PC-9 (cell line): ENCODE measurements around the gene DOK5. TPM values are rescaled to one million over a fixed set of nuclear protein-coding genes. Genes with fewer than 3 reads are reported as not detected.

Experiments
- BruUV-seq: library from RNA; stranded (reverse); fragments of 400-500 nt; replicated peaks from 2 replicates; lab custom pipeline; 2021; lab: Mats Ljungman, UMichigan
- CTCF ChIA-PET: fragments of 300-600 bp; sonication (Branson Sonifier 250); formaldehyde crosslinking; loops from one replicate; lab custom pipeline; 2022; ENCODE audit warnings: antibody characterized with exemption; lab: Charles Lee
- POLR2A ChIA-PET: fragments of 300-600 bp; sonication (Branson Sonifier 250); formaldehyde crosslinking; loops from one replicate; lab custom pipeline; 2022; ENCODE audit warnings: antibody characterized with exemption; ENCODE audit not compliant: unreplicated experiment; lab: Charles Lee
- DNase-seq, 2 experiments: peaks; one replicate each; pipeline versions ENCODE4 v3.0.0 to v3.0.0-alpha.2; 2015 to 2022; ENCODE audit warnings: mixed read lengths in 1 of 2
- H2AFZ ChIP-seq: fragments of 200-600 bp; sonication (generic); 2 replicates; pipeline ENCODE4 v1.8.1; 2017; ENCODE audit warnings: antibody characterized with exemption
- H3F3A ChIP-seq: fragments of 200-600 bp; sonication (generic); 2 replicates; pipeline ENCODE4 v1.8.1; 2017; ENCODE audit warnings: antibody characterized with exemption, mild to moderate bottlenecking, low read depth; ENCODE audit not compliant: insufficient read depth
- H3K27ac ChIP-seq: fragments of 200-600 bp; sonication (generic); 2 replicates; pipeline ENCODE4 v1.6.1; 2016; ENCODE audit warnings: mixed run types
- H3K27me3 ChIP-seq: fragments of 200-600 bp; sonication (generic); 2 replicates; pipeline ENCODE4 v1.6.1; 2016; ENCODE audit warnings: low read depth, mixed run types; ENCODE audit not compliant: insufficient read depth
- H3K36me3 ChIP-seq: fragments of 200-600 bp; sonication (generic); 2 replicates; pipeline ENCODE4 v1.6.1; 2016; ENCODE audit warnings: low read depth, mixed run types
- H3K4me1 ChIP-seq: fragments of 200-600 bp; sonication (generic); replicated peaks from 2 replicates; pipeline ENCODE4 v1.6.1; 2016; ENCODE audit warnings: mixed run types; ENCODE audit not compliant: insufficient read depth
- H3K4me2 ChIP-seq: fragments of 200-600 bp; sonication (generic); 2 replicates; pipeline ENCODE4 v1.6.1; 2017; ENCODE audit warnings: mixed run types
- H3K4me3 ChIP-seq: fragments of 200-600 bp; sonication (generic); 2 replicates; pipeline ENCODE4 v1.6.1; 2016; ENCODE audit warnings: mixed run types
- H3K79me2 ChIP-seq: fragments of 200-600 bp; sonication (generic); 2 replicates; pipeline ENCODE4 v1.6.1; 2017; ENCODE audit warnings: low read depth, mixed run types
- H3K9me2 ChIP-seq: fragments of 200-600 bp; sonication (generic); 2 replicates; pipeline ENCODE4 v1.8.1; 2017; ENCODE audit warnings: mild to moderate bottlenecking; ENCODE audit not compliant: insufficient read depth
- H3K9me3 ChIP-seq: fragments of 200-600 bp; sonication (generic); 2 replicates; pipeline ENCODE4 v1.8.1; 2016; ENCODE audit warnings: low read depth; ENCODE audit not compliant: insufficient read depth
- H4K20me1 ChIP-seq: fragments of 200-600 bp; sonication (generic); 2 replicates; pipeline ENCODE4 v1.8.1; 2017; ENCODE audit not compliant: insufficient read depth
- EZH2 ChIP-seq: fragments of 200-600 bp; sonication (generic); IDR thresholded peaks from 2 replicates; pipeline ENCODE4 v1.8.0; 2017; ENCODE audit warnings: antibody characterized with exemption, low read depth
- intact Hi-C: fragments of 100-400 bp; cut with micrococcal nuclease; formaldehyde crosslinking; loops from one replicate; pipeline ENCODE4 v1.10.0; 2022; ENCODE audit not compliant: unreplicated experiment
- total RNA-seq: library from RNA; stranded (reverse); gene quantifications from 2 replicates; pipeline ENCODE4 v1.2.3, GENCODE V29; 2021
- TF ChIP-seq, protein P1 (sequence below): fragments of 200-600 bp; sonication (generic); conservative IDR thresholded peaks from 2 replicates; pipeline ENCODE4 v1.6.1; 2017; ENCODE audit warnings: mixed run types, antibody characterized with exemption, mild to moderate bottlenecking, moderate library complexity

The DOK5 gene
- total RNA-seq, 1 experiment from 2014 or later, result not detected

DNA sequence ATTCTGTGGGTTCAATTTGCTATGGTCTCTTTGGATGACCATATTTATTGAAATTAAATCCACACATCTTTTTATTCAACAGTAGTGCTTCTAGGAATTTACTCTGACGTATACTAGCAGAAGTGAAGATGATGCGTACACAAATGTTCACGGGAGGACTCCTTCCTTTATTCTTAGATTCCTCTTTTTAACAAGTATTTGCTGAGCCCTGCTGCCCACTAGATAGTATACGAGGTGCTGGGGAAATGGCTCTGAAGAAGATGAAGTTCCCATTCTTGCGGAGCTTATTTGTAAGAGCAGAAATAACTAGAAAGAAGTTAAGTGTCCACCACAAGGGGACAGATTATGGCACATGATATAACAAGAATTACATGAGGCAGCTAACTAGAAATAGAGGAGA lies 145.2 kb downstream of the DOK5 start:
- no peak overlapping the region for H3K4me2 ChIP-seq
- no peak for DNase-seq
- H3K36me3 ChIP-seq, result no peaks in the 10 kb centered on the region
- no peaks in the 10 kb centered on the region for H3K9me2 ChIP-seq
- ChIA-PET POLR2A (no interaction called here), CTCF (no interaction called here)
- H4K20me1 ChIP-seq, result no peaks in the 10 kb centered on the region
- 0 out of 2 replicates have a peak, but pooled peaks cover 10% of the 10 kb centered on the region for H3K4me1 ChIP-seq
- intact Hi-C loops, result no loop called here
- H3K9me3 ChIP-seq, result no peaks in the 10 kb centered on the region
- no peak overlapping the region for H3K27ac ChIP-seq
- peaks cover 58% of the 10 kb centered on the region for H3K27me3 ChIP-seq
- H3F3A ChIP-seq, result no peaks in the 10 kb centered on the region
- TF ChIP-seq EZH2, result no peak
- TF ChIP-seq, protein P1, sequence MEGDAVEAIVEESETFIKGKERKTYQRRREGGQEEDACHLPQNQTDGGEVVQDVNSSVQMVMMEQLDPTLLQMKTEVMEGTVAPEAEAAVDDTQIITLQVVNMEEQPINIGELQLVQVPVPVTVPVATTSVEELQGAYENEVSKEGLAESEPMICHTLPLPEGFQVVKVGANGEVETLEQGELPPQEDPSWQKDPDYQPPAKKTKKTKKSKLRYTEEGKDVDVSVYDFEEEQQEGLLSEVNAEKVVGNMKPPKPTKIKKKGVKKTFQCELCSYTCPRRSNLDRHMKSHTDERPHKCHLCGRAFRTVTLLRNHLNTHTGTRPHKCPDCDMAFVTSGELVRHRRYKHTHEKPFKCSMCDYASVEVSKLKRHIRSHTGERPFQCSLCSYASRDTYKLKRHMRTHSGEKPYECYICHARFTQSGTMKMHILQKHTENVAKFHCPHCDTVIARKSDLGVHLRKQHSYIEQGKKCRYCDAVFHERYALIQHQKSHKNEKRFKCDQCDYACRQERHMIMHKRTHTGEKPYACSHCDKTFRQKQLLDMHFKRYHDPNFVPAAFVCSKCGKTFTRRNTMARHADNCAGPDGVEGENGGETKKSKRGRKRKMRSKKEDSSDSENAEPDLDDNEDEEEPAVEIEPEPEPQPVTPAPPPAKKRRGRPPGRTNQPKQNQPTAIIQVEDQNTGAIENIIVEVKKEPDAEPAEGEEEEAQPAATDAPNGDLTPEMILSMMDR, result no peak
- no TSS peak for BruUV-seq
- no peak overlapping the region for H3K4me3 ChIP-seq
- H2AFZ ChIP-seq, result no peak overlapping the region
- H3K79me2 ChIP-seq, result no peaks in the 10 kb centered on the region

DNA sequence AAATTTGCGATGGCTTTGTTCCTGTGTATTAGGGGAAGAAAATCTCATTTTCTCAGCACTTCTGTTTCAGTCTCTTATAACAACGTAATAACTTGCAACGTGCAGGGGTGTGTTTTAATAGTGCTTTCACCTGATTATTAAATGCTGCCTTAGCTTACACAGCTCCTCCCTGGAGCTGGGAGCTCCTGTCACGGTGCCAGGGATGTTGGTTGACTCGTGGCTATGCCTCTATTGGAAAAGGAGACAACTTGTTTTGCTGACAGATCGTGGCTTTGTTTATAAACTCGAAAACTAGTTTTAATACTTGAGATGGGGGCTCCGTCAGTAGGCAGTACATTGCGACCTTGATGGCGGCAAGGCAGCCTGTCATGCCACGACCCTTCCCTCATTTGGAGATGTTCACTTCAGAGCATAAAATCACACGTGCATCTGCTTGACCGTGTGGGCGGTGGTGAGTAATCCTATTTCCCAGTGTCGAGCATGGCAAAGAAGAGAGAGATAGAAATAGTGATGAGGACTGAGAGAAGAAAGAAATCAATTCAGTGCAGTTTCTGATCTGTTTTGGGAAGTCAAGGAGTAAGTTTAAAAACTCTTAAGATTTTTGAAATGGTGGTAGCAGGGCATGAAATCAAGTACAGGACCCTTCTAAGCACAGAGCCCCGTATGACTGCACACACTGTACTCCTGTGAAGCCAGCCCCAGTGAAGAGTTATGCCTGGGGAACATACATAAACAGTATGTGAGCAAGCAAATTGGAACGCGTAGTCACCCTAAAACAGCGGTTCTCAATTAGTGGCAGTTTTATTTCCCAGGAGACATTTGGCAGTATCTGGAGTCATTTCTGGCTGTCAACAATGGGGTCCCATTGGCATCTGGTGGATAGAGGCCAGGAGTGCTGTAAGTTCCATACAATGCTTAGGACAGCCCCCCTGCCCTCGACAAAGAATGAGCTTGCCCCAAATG lies 147.2 kb downstream of the DOK5 start:
- TF ChIP-seq, protein P1, result no peak
- no peak for TF ChIP-seq EZH2
- Histone ChIP-seq H3K27ac (no peak overlapping the region), H3F3A (no peaks in the 10 kb centered on the region), H3K4me2 (no peak overlapping the region), H3K9me2 (no peaks in the 10 kb centered on the region), H3K4me1 (0 out of 2 replicates have a peak, but pooled peaks cover 10% of the 10 kb centered on the region), H3K27me3 (peaks cover 75% of the 10 kb centered on the region), H3K9me3 (no peaks in the 10 kb centered on the region), H3K79me2 (no peaks in the 10 kb centered on the region), H3K4me3 (no peak overlapping the region), H2AFZ (no peak overlapping the region), H4K20me1 (no peaks in the 10 kb centered on the region), H3K36me3 (no peaks in the 10 kb centered on the region)
- CTCF ChIA-PET, result no interaction called here
- BruUV-seq, result no TSS peak
- POLR2A ChIA-PET, result interaction anchor here (0.5 kb wide), 1 partner anchor 59 kb away, joined by 4 read pairs; no protein-coding TSS in a partner anchor
- DNase-seq, result no peak
- intact Hi-C loops, result no loop called here

DNA sequence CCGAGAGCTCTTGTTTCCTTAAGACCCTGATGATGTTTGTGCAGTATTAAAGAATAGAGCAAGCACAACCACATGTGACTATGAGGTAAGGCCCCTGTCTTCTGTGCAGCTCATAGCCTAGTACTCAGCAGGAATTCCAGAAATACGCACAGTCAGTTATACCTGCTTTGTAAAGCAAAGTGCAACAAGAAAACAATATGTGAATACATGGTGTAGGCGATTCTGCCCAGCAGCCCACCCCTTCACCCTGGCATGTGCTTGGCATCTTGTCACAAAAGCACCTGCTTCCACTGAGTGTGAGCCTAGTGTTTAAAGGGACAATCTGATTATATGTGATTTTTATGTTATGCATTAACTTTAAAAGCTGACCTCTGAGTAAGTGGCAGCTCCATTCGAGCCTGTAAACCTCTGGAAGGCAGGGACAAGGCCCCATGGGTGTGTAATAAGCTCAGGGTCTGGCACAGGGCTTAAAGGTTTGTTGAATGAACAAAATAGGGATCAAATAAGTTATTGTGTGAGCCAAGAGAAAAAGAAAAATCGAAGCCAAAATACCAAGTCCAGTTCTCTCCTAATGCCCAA lies 148.7 kb downstream of the DOK5 start:
- no peak overlapping the region for H2AFZ ChIP-seq
- H3K9me3 ChIP-seq, result no peaks in the 10 kb centered on the region
- intact Hi-C loops, result no loop called here
- H3K4me1 ChIP-seq, result 0 out of 2 replicates have a peak, but pooled peaks cover 8% of the 10 kb centered on the region
- peaks cover 87% of the 10 kb centered on the region for H3K27me3 ChIP-seq
- no peaks in the 10 kb centered on the region for H4K20me1 ChIP-seq
- no peaks in the 10 kb centered on the region for H3K9me2 ChIP-seq
- DNase-seq, result no peak
- no TSS peak for BruUV-seq
- TF ChIP-seq, protein P1, result no peak
- no peak for TF ChIP-seq EZH2
- H3K79me2 ChIP-seq, result no peaks in the 10 kb centered on the region
- no peaks in the 10 kb centered on the region for H3K36me3 ChIP-seq
- H3K4me3 ChIP-seq, result no peak overlapping the region
- H3F3A ChIP-seq, result no peaks in the 10 kb centered on the region
- no peak overlapping the region for H3K27ac ChIP-seq
- H3K4me2 ChIP-seq, result no peak overlapping the region
- ChIA-PET POLR2A (no interaction called here), CTCF (no interaction called here)
